GM08714 (cell line): ENCODE results near the gene RAPGEF2.
"Not testable (repeated sequence)": the region's sequence is repeated elsewhere in the genome, so short reads cannot be mapped to it uniquely, and the experiment has no call there.

Source experiments
- H3K4me3 ChIP-seq: fragments of 200-500 bp; sonication (Bioruptor generic); 2 replicates; pipeline ENCODE4 v1.5.1; 2014; ENCODE audit warnings: mild to moderate bottlenecking, low read length, inconsistent platforms
- ZNF274 ChIP-seq: IDR thresholded peaks from 2 replicates; pipeline ENCODE4 v1.6.1; 2012; ENCODE audit warnings: mild to moderate bottlenecking, low read depth, low read length

RAPGEF2 gene

GRCh38 chr4:159232465-159233106, 129.7 kb downstream of the RAPGEF2 start:
- no peak for TF ChIP-seq ZNF274
- no peak overlapping the region for H3K4me3 ChIP-seq

GRCh38 chr4:159235779-159236368, 133.0 kb downstream of the RAPGEF2 start:
- no peak for TF ChIP-seq ZNF274
- no peak overlapping the region for H3K4me3 ChIP-seq

GRCh38 chr4:159237975-159238374, 135.1 kb downstream of the RAPGEF2 start:
- H3K4me3 ChIP-seq: no peak overlapping the region
- no peak for TF ChIP-seq ZNF274

- TF ChIP-seq ZNF274: no peak
- no peak overlapping the region for H3K4me3 ChIP-seq
Measured at GRCh38 chr4:159238631-159239030, 135.8 kb downstream of the RAPGEF2 start.

- no peak overlapping the region for H3K4me3 ChIP-seq
- no peak for TF ChIP-seq ZNF274
Measured at GRCh38 chr4:159239629-159240028, 136.8 kb downstream of the RAPGEF2 start.

- H3K4me3 ChIP-seq: no peak overlapping the region
- TF ChIP-seq ZNF274: no peak
Measured at GRCh38 chr4:159240046-159240445, 137.2 kb downstream of the RAPGEF2 start.

- no peak for TF ChIP-seq ZNF274
- H3K4me3 ChIP-seq: no peak overlapping the region
Measured at GRCh38 chr4:159240687-159241086, 137.8 kb downstream of the RAPGEF2 start.

- no peak for TF ChIP-seq ZNF274
Measured at GRCh38 chr4:159242427-159242826, 139.5 kb downstream of the RAPGEF2 start.

GRCh38 chr4:159248384-159249178, 145.7 kb downstream of the RAPGEF2 start:
- H3K4me3 ChIP-seq: no peak overlapping the region

More at GRCh38 chr4:159242427-159242826, 139.5 kb downstream of the RAPGEF2 start:
- no peak overlapping the region for H3K4me3 ChIP-seq

GRCh38 chr4:159250751-159251325, 148.0 kb downstream of the RAPGEF2 start:
- no peak for TF ChIP-seq ZNF274
- no peak overlapping the region for H3K4me3 ChIP-seq

More at GRCh38 chr4:159248384-159249178, 145.7 kb downstream of the RAPGEF2 start:
- no peak for TF ChIP-seq ZNF274

GRCh38 chr4:159251580-159251979, 148.7 kb downstream of the RAPGEF2 start:
- H3K4me3 ChIP-seq: not testable (repeated sequence)

- H3K4me3 ChIP-seq: no peak overlapping the region
- no peak for TF ChIP-seq ZNF274
Measured at GRCh38 chr4:159252491-159252890, 149.6 kb downstream of the RAPGEF2 start.

- no peak for TF ChIP-seq ZNF274
- H3K4me3 ChIP-seq: no peak overlapping the region
Measured at GRCh38 chr4:159256037-159256436, 153.2 kb downstream of the RAPGEF2 start.

GRCh38 chr4:159258889-159259560, 156.1 kb downstream of the RAPGEF2 start:
- TF ChIP-seq ZNF274: no peak
- no peak overlapping the region for H3K4me3 ChIP-seq
